NCI-H748 (cell line): Measurements from ENCODE around the gene PHF20.
"Not testable (repeated sequence)": the region's sequence is repeated elsewhere in the genome, so short reads cannot be mapped to it uniquely, and the experiment has no call there.

Experiments
- DNase-seq: peaks from one replicate; lab custom pipeline; 2025; ENCODE audit not compliant: unreplicated experiment; lab: John Stamatoyannopoulos, UW

PHF20 gene

DNA sequence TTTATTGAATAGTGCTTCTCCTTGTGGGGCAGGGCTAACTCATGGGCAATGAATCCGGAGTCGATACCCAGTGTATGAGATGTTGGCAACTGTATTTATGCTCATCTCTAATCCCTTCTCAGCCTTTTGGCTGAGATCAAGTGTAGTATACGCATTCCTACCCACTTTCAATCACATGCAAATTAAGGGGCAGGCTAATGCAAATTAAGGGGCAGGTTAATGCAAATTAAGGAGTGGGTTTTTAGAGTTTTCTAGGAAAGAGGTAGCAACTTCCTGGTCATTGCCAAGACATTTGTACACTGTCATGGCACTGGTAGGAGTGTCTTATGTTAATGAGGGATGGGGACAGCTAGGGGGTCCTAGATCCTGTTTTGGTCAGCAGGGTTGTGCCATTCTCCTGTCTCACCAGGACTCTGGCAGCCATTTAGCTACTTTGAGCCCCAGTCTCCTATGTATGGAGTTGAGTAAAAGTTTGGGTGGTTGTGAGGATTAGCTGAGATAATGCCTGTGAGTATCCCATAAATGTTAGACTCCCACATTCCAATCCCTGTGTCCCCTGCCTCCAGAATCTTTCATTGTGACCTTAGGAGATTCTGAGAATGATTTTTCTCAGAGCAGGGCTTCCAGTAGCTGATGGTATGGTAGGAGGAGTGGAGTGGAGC is 196.3 kb downstream of the PHF20 start, which contains the start of gene CNBD2:
Gene CNBD2, plus strand, starts transcription at position 612 of the 662 bp plus-strand sequence. CDS start 173 bp downstream, outside the sequence.
- no peak for DNase-seq

DNA sequence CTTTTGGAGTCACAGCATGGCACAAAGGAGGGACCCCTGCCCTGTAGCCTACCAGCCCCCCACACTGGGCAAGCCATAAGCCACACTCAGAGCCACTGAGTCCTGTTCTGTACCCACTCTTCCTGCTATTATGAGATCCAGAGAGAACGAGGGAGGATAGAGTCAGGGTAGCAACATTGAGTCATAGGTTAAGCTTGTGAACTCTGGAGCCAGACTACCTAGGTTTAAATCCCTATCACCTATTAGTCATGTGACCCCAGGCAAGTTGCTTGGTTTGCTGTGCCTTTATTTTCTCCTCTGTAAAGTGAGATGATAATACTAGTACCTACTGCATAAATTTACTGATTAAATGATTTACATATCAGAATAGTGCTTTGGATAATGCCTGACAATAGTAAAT is 197.1 kb downstream of the PHF20 start:
- DNase-seq = no peak

DNA sequence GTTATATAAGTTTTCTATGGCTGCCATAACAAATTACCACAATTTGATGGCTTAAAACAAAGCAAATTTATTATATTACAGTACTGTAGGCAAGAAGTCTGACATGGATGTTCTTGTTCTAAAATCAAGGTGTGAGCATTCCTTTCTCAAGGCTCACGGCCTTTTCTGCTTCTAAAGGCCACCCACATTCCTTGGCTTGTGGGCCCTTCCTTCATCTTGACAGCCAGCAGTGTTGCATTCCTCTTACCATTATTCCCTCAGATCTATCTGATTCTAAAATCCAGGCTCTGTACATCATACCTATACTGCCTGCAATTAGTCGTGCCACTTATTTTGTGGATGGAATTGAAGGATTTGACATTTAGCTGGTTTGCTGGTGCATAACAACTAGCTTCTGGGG is 200.2 kb downstream of the PHF20 start:
- no peak for DNase-seq

DNA sequence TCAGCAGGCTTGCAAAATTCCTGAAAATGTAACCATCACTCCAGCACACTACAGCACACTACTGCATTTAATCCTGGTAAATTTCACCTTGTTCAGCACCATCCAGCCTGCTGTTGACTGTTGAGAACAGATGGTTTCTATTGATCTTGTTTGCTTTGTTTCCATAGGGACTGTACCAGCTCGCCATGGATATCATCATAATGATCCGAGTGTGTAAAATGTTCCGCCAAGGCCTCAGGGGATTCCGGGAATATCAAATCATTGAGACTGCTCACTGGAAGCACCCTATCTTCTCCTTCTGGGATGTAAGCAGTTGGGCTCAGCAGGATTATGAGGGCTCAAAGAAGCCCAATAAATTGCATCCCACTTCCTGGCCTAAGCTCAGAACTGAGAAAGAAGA is 200.6 kb downstream of the PHF20 start:
- DNase-seq = peak; percentile 51

DNA sequence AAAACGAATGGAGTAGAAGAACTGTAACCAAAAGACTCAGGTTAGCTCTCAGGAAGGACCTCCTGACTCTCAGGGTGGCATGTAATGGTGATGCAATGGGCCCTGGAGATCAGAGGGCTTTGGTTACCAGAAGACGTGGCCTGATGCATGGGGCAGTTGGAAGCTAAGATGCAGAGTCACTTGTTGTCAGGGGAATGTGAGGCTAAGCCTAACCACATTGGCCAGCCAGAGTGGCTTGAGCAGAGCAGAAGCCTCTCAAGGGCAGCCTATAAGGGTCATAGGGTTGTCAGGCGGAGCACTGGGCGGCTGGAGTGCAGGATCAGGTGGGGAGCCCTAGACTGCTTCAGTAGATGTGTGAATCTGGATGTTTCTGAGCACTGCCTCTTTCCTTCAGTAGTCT is 202.4 kb downstream of the PHF20 start:
- DNase-seq = no peak

DNA sequence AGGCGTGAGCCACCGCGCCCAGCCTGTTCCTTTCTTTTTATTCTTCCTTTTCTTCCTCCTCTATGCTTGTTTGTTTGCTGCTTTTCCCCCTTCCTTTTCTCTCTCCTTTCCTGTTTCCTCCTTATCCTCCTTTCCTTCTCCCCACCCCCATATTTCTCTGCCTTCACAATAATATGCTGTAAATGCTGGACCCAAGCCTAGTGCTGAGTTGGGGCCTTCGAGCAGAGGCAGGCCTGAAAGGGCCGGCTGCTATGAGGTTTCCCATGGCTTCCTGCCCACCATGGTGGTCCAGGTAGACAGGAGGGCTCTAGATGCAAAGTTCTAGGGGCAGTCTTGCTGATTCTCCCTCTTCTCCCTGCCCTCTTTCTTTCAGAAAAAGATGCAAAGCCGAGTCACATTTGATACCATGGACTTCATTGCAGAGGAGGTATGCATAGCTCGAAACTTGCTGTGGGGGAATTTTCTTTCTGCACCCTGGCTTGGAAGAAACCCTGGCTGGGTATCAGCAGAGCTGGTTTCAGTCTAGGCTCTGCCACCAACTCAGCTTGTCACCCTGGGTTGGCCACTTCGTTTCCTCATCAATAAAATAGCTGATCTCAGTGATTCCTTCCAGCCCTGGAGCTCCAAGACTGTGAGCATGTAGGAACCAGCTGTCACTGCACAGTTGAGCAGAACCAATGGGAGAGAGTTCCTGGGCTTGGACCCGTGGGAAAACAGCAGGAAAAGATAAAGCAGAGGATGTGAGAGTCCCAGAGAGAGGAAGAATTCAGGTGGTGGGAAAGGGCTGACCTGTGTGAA is 204.0 kb downstream of the PHF20 start:
- no peak for DNase-seq

DNA sequence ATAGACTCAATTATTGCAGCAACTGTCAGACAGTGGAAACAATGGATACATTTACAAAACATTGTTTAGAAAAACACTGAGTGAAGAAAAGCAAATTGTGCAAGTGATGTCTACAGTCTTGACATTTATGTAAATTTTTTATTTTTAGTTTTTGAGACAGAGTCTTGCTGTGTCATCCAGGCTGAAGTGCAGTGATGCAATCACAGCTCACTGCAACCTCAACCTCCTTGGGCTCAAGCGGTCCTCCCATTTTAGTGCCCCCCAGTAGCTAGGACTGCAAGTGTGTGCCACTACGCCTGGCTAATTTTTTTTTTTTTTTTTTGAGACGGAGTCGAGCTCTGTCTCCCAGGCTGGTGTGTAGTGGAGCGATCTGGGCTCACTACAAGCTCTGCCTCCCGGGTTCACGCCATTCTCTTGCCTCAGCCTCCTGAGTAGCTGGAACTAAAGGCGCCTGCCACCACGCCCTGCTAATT is 206.3 kb downstream of the PHF20 start:
- DNase-seq = no peak

DNA sequence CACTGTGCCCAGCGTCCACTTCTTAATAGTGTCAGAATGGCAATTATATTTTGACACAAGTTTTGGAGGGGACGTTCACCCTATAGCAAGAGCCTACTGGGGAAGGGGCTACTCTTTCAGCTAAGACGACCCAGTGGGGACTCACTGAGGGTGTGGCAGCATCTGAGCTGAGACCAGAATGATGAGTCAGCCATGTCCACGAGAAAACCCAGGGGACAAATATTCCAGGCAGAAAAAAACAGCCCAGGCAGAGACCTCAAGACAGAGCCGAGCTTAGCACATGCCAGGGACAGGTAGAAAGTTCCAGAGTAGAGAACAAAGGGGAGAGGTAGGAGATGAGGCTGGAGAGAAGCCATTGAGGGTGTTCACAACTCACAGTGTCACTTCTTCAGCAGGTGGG is 207.7 kb downstream of the PHF20 start:
- no peak for DNase-seq

DNA sequence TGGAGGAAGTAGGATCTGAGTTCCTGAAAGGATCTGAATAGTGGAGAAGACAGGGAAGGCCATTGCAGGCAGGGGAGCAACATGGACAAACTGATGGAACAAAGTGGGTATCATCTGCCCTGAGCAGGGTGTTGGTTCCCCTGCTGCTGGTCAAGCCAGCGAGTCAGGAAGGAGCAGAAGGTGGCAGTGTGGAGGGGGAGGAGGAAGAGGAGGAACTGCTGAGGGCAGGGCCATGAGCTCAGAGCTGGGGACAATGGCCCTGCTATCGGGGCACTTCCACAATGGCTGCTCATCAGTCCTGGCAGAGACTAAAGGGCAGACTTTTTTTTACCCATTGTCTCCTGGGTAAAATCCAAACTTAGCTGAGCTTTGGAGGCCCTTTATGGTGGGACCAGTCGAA is 210.2 kb downstream of the PHF20 start:
- DNase-seq = no peak

DNA sequence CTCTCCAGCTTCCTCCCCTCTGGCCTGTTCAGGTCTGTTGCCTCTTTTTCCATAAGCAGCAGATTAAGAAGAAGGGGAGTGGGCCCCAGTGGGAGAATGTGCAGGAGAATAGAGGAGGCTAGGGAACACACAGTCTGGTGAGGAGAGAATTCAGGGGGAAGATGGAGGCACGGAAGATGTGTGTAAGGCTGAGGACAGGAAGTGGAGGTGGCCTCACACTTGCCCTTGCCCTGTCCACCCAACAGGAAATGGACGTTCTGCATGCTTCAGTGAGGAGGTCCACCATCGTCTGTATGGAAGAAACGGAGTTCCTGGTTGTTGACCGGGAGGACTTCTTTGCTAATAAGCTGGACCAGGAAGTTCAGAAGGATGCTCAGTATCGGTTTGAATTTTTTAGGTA is 212.6 kb downstream of the PHF20 start:
- no peak for DNase-seq

DNA sequence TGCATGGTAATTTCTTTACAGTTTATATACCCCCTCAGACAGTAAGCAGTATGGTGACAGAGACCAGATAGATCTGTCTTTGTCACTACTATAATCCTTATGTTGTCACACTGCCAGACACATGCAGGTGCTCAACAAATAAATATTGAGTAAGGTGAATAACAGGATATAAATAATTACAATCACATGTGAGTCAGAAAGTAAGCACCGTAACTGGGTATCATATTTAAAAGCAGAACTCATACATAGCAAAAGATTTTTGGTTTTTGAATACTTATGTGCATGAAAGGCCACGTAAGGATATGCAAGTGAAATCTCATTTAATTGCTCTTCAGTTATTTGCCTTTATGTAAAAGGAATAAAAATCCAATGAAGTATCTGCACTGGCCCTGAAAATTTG is 214.0 kb downstream of the PHF20 start:
- DNase-seq = no peak

DNA sequence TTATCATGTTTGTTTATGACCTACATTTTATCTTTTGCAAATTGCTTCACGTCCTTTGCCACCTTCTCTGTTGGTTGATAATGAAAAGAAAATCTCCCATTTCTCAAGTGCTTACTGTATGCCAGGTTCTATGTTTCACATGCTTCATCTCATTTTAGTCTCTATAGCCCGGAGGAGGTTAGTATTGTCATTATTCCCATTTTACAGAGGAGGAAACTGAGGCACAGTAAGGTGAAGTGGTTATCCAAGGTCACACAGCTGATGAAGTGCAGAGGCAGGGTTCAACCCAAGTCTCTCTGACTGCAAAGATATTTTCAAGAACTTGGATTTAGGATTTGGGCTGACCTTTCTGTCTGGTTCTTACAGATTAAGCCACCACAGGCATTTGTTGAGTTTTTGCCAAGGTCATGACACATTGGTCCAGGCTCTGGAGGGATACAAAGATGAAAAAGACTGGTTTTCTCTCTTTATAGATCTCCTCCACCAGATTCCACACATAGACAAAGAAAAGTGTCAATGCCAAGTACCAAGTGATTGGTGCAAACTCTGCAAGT is 217.2 kb downstream of the PHF20 start:
- DNase-seq = no peak

DNA sequence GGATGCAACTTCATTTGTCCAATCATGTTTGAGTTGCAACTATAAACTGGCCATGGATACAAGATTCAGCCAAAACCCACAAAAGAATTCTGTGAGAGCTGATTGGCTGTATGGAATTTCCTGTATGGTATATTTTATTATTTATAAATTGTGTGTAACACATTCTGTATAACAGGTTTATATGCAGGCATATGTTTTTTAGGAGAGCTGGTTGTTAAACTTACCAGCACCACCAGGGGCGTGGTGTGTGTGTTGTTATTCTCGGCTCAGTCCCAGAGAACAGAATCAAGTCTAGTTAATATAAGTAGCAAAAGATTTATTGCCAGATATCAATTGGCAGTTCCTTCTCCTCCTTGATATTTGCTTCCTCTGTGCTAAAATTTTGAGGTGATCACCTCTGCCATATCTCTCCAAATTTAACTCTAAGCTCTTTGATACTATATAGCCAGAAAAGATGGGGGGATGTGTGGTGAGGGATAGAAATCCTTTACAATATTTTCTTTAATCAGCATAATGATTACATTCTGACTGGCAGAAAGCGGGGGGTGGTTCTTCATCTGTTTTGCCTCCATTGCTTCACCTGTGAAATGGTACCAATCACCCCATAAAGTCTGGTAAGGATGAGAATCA is 219.4 kb downstream of the PHF20 start:
- no peak for DNase-seq

DNA sequence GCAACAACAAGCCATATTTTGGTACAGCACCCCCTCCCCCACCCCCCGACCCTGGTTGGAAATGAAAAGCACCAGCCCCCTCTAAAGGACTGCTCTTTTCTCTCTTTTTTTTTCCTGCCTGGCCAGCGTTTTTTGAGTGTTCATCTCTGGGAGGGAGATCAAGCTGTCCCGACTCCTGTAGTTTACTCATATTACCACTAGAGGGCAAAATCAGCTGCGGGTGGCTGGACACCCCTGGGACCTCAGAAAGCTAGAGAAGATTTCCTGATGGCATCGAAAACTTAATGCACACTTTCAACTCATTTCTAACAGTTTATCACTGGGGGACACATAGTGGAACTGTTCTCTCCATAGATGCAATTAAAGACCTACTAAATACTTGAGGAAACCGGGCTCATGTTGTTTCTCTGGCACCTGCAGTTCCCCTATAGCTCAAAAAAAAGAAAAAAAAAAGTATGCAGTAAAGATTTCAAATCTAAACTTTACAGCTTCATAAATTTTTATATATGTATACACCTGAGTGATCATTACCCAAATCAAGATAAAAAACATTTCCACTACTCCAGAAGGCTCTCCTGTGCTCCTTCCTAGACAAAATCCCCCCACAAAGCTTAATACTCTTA is 221.0 kb downstream of the PHF20 start:
- DNase-seq = peak; percentile 62

DNA sequence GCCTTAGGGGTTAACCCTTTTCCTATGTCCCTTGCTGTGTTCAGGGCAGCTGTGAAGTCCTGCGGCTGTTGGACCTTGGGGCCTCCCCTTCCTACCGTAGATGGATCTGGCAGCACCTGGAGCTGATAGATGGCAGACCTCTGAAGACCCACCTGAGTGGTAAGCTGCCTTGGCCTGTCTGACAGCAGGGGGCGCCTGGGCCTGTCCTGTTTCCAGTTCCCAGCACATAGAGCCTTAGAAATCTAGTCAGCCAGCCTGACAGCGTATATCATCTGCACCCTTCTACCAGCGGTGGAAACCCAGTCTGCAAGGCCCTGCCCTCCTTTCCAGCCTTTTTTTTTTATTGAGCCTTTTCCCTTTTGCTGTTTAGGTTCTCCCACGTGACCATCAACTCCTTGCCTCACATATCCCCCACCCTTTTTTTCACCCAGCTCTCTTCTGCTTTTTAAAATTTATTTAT is 223.2 kb downstream of the PHF20 start:
- peak; percentile 85 for DNase-seq

DNA sequence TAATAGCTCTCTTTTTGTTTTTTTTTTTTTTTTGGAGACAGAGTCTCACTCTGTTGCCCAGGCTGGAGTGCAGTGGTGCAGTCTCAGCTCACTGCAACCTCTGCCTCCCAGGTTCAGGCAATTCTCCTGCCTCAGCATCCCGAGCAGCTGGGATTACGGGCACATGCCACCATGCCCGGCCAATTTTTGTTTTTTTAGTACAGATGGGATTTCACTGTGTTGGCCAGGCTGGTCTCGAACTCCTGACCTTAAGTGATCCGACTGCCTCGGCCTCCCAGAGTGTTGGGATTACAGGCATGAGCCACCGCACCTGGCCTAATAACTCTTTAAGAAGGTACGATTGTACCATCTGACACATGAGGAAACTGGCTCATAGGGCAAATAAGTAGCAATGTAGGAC is 224.7 kb downstream of the PHF20 start:
- DNase-seq = not testable (repeated sequence)
